ENCODE data around the gene IFT20.

DNA sequence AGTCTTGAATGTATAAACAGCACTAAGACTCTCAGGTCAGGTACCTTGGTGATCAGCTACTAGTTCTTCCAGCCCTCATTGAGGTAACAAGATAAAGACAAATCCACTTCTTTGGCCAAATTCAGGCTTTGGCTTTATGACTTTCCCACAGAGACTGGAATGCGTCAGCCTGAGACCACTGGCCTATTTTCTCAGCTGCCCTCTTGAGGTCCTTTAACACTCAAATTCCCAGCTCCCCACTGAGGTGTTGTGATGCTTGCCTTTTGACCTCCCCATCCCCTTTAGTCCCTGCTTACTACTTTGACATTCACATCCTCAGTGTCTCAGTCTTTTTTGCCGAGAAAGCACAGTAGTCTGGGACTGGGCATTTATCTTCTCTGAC, 10.9 kb upstream of the IFT20 start:
- TF ChIP-seq, protein P1, sequence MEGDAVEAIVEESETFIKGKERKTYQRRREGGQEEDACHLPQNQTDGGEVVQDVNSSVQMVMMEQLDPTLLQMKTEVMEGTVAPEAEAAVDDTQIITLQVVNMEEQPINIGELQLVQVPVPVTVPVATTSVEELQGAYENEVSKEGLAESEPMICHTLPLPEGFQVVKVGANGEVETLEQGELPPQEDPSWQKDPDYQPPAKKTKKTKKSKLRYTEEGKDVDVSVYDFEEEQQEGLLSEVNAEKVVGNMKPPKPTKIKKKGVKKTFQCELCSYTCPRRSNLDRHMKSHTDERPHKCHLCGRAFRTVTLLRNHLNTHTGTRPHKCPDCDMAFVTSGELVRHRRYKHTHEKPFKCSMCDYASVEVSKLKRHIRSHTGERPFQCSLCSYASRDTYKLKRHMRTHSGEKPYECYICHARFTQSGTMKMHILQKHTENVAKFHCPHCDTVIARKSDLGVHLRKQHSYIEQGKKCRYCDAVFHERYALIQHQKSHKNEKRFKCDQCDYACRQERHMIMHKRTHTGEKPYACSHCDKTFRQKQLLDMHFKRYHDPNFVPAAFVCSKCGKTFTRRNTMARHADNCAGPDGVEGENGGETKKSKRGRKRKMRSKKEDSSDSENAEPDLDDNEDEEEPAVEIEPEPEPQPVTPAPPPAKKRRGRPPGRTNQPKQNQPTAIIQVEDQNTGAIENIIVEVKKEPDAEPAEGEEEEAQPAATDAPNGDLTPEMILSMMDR (conservative IDR thresholded peaks at IDR 0.05 in 1 of 2, IDR thresholded peaks at IDR 0.05 in 1 of 2; ENCODE audit: low read depth in 1 of 2, low read length in 2 of 2), result no peak
- no peak for TF ChIP-seq EZH2 (IDR thresholded peaks at IDR 0.05; ENCODE audit: low read length, missing control alignments)

All from fibroblast of lung (primary cell).